Activated T-helper 1 cell treated with anti-CD3 and anti-CD28 coated beads, Interleukin-12 subunit alpha, Interleukin-12 subunit beta, Interleukin-2, Interleukin-4 antibody, amounts not matched to agents 30 ng/mL and 10 ng/mL and 1 ng/mL, durations not matched to agents 14 hours and 24 hours and 36 hours (primary cell): Measurements from ENCODE around the gene TNFSF8. TPM values are rescaled to one million over a fixed set of nuclear protein-coding genes. Genes with fewer than 3 reads are reported as not detected.

Experiments
- DNase-seq: peaks from one replicate; pipeline ENCODE4 v3.0.0; 2021; ENCODE audit warnings: low spot score
- H3K27ac Mint-ChIP-seq: one replicate; pipeline ENCODE4 v1.8.0; 2021; ENCODE audit warnings: mild to moderate bottlenecking, mixed read lengths
- H3K27me3 Mint-ChIP-seq: one replicate; pipeline ENCODE4 v1.8.0; 2022; ENCODE audit warnings: mild to moderate bottlenecking, moderate library complexity, mixed read lengths; ENCODE audit not compliant: insufficient read depth
- H3K36me3 Mint-ChIP-seq: one replicate; pipeline ENCODE4 v1.8.0; 2021; ENCODE audit warnings: low read depth, mixed read lengths
- H3K4me1 Mint-ChIP-seq: one replicate; pipeline ENCODE4 v1.8.0; 2021; ENCODE audit warnings: low read depth, mixed read lengths
- H3K4me3 Mint-ChIP-seq: one replicate; pipeline ENCODE4 v1.8.0; 2021; ENCODE audit warnings: mild to moderate bottlenecking, moderate library complexity, mixed read lengths
- H3K9me3 Mint-ChIP-seq: one replicate; pipeline ENCODE4 v1.8.0; 2021; ENCODE audit warnings: mixed read lengths
- intact Hi-C: fragments of 100-400 bp; cut with micrococcal nuclease; formaldehyde crosslinking; loops from one replicate; pipeline ENCODE4 v1.15.1; 2024
- total RNA-seq: library from RNA; stranded (reverse); gene quantifications from 2 replicates; pipeline ENCODE4 v1.2.3, GENCODE V29; 2022

TNFSF8 gene
- total RNA-seq, 1 donor from 2014 or later, result 200 TPM

- peaks cover 49% of the 10 kb centered on the region for H3K36me3 Mint-ChIP-seq
- no peaks in the 10 kb centered on the region for H3K9me3 Mint-ChIP-seq
- intact Hi-C loops, result loop anchor here (1.0 kb wide), 1 partner anchor 189 kb away; no protein-coding TSS in a partner anchor
- H3K4me3 Mint-ChIP-seq, result peak overlapping the region; percentile 95
- no peak for DNase-seq
- H3K27ac Mint-ChIP-seq, result peak overlapping the region; percentile 96
- no peaks in the 10 kb centered on the region for H3K27me3 Mint-ChIP-seq
- peaks cover 74% of the 10 kb centered on the region for H3K4me1 Mint-ChIP-seq
These were observed 1.7 kb downstream of the TNFSF8 start for GRCh38 chr9:114928671-114929070.

- Mint-ChIP-seq H3K4me1 (peaks cover 74% of the 10 kb centered on the region), H3K27me3 (no peaks in the 10 kb centered on the region), H3K36me3 (peaks cover 53% of the 10 kb centered on the region), H3K27ac (peak overlapping the region; percentile 96), H3K9me3 (peaks cover under 1% of the 10 kb centered on the region), H3K4me3 (peak overlapping the region; percentile 95)
- intact Hi-C loops, result no loop called here
- no peak for DNase-seq
These were observed 2.3 kb downstream of the TNFSF8 start for GRCh38 chr9:114928136-114928535.

- Mint-ChIP-seq H3K27ac (peak overlapping the region; percentile 30), H3K4me1 (peaks cover 75% of the 10 kb centered on the region), H3K36me3 (peaks cover 72% of the 10 kb centered on the region), H3K4me3 (peak overlapping the region; percentile 78), H3K27me3 (no peaks in the 10 kb centered on the region), H3K9me3 (peaks cover 3% of the 10 kb centered on the region)
- intact Hi-C loops, result loop anchor here (1.0 kb wide), 1 partner anchor 11 kb away; no protein-coding TSS in a partner anchor
- no peak for DNase-seq
These were observed 4.7 kb downstream of the TNFSF8 start for GRCh38 chr9:114925672-114926071.

- Mint-ChIP-seq H3K27ac (no peak overlapping the region), H3K36me3 (peaks cover 76% of the 10 kb centered on the region), H3K9me3 (peaks cover 3% of the 10 kb centered on the region), H3K4me3 (peak overlapping the region; percentile 69), H3K27me3 (no peaks in the 10 kb centered on the region), H3K4me1 (peaks cover 75% of the 10 kb centered on the region)
- no peak for DNase-seq
- intact Hi-C loops, result loop anchor here (1.0 kb wide), 1 partner anchor 11 kb away; no protein-coding TSS in a partner anchor
These were observed 5.4 kb downstream of the TNFSF8 start for GRCh38 chr9:114925039-114925438.

GRCh38 chr9:114924327-114924726 is 6.1 kb downstream of the TNFSF8 start:
- peaks cover 82% of the 10 kb centered on the region for H3K4me1 Mint-ChIP-seq
- H3K27ac Mint-ChIP-seq, result no peak overlapping the region
- peak overlapping the region; percentile 69 for H3K4me3 Mint-ChIP-seq
- peaks cover 3% of the 10 kb centered on the region for H3K9me3 Mint-ChIP-seq
- intact Hi-C loops, result loop anchor here (5.0 kb wide), 2 partner anchors 33 to 337 kb away; partner anchors contain the start of gene ATP6V1G1
- H3K27me3 Mint-ChIP-seq, result no peaks in the 10 kb centered on the region
- peaks cover 80% of the 10 kb centered on the region for H3K36me3 Mint-ChIP-seq
- no peak for DNase-seq

- Mint-ChIP-seq H3K36me3 (peaks cover 78% of the 10 kb centered on the region), H3K4me3 (peak overlapping the region; percentile 32), H3K27me3 (no peaks in the 10 kb centered on the region), H3K27ac (no peak overlapping the region), H3K4me1 (peaks cover 86% of the 10 kb centered on the region), H3K9me3 (peaks cover 3% of the 10 kb centered on the region)
- DNase-seq, result no peak
- intact Hi-C loops, result loop anchor here (5.0 kb wide), 2 partner anchors 33 to 337 kb away; partner anchors contain the start of gene ATP6V1G1
These were observed 6.5 kb downstream of the TNFSF8 start for GRCh38 chr9:114923918-114924317.

- DNase-seq, result no peak
- peak overlapping the region; percentile 82 for H3K27ac Mint-ChIP-seq
- peak overlapping the region; percentile 63 for H3K4me3 Mint-ChIP-seq
- peaks cover 85% of the 10 kb centered on the region for H3K36me3 Mint-ChIP-seq
- intact Hi-C loops, result loop anchor here (5.0 kb wide), 2 partner anchors 36 to 334 kb away; partner anchors contain the start of gene ATP6V1G1
- H3K4me1 Mint-ChIP-seq, result peaks cover 93% of the 10 kb centered on the region
- no peaks in the 10 kb centered on the region for H3K27me3 Mint-ChIP-seq
- peaks cover 3% of the 10 kb centered on the region for H3K9me3 Mint-ChIP-seq
These were observed 9.2 kb downstream of the TNFSF8 start for GRCh38 chr9:114921171-114921570.

GRCh38 chr9:114919611-114920010 is 10.8 kb downstream of the TNFSF8 start:
- no peak for DNase-seq
- Mint-ChIP-seq H3K27ac (peak overlapping the region; percentile 64), H3K27me3 (no peaks in the 10 kb centered on the region), H3K36me3 (peaks cover 88% of the 10 kb centered on the region), H3K4me1 (peaks cover 94% of the 10 kb centered on the region), H3K4me3 (peak overlapping the region; percentile 63), H3K9me3 (peaks cover 3% of the 10 kb centered on the region)
- intact Hi-C loops, result loop anchor here (1.0 to 5.0 kb wide), 5 partner anchors 11 to 332 kb away; partner anchors contain the start of genes ATP6V1G1 and TNFSF8

GRCh38 chr9:114916481-114916880 is 13.9 kb downstream of the TNFSF8 start:
- H3K27me3 Mint-ChIP-seq, result no peaks in the 10 kb centered on the region
- H3K4me1 Mint-ChIP-seq, result peaks cover 97% of the 10 kb centered on the region
- H3K27ac Mint-ChIP-seq, result peak overlapping the region; percentile 19
- H3K4me3 Mint-ChIP-seq, result no peak overlapping the region
- DNase-seq, result no peak
- no peaks in the 10 kb centered on the region for H3K9me3 Mint-ChIP-seq
- intact Hi-C loops, result no loop called here
- peaks cover 88% of the 10 kb centered on the region for H3K36me3 Mint-ChIP-seq

GRCh38 chr9:114914139-114914538 is 16.3 kb downstream of the TNFSF8 start:
- intact Hi-C loops, result loop anchor here (1.0 kb wide), 1 partner anchor 11 kb away; no protein-coding TSS in a partner anchor
- H3K27me3 Mint-ChIP-seq, result no peaks in the 10 kb centered on the region

GRCh38 chr9:114913656-114914055 is 16.7 kb downstream of the TNFSF8 start:
- H3K4me3 Mint-ChIP-seq, result peak overlapping the region; percentile 25
- intact Hi-C loops, result loop anchor here (1.0 kb wide), 1 partner anchor 12 kb away; no protein-coding TSS in a partner anchor

More at GRCh38 chr9:114914139-114914538, 16.3 kb downstream of the TNFSF8 start:
- no peaks in the 10 kb centered on the region for H3K9me3 Mint-ChIP-seq
- H3K4me3 Mint-ChIP-seq, result no peak overlapping the region
- peaks cover 91% of the 10 kb centered on the region for H3K36me3 Mint-ChIP-seq
- peak overlapping the region; percentile 70 for H3K27ac Mint-ChIP-seq
- peaks cover 97% of the 10 kb centered on the region for H3K4me1 Mint-ChIP-seq
- no peak for DNase-seq

GRCh38 chr9:114913217-114913616 is 17.2 kb downstream of the TNFSF8 start:
- intact Hi-C loops, result no loop called here
- no peak for DNase-seq
- H3K4me3 Mint-ChIP-seq, result no peak overlapping the region
- no peaks in the 10 kb centered on the region for H3K9me3 Mint-ChIP-seq
- H3K36me3 Mint-ChIP-seq, result peaks cover 96% of the 10 kb centered on the region
- peaks cover 100% of the 10 kb centered on the region for H3K4me1 Mint-ChIP-seq
- peak overlapping the region; percentile 70 for H3K27ac Mint-ChIP-seq
- no peaks in the 10 kb centered on the region for H3K27me3 Mint-ChIP-seq

More at GRCh38 chr9:114913656-114914055, 16.7 kb downstream of the TNFSF8 start:
- Mint-ChIP-seq H3K4me1 (peaks cover 98% of the 10 kb centered on the region), H3K27me3 (no peaks in the 10 kb centered on the region), H3K9me3 (no peaks in the 10 kb centered on the region), H3K27ac (peak overlapping the region; percentile 70), H3K36me3 (peaks cover 94% of the 10 kb centered on the region)
- no peak for DNase-seq

GRCh38 chr9:114911167-114911821 is 19.1 kb downstream of the TNFSF8 start:
- DNase-seq, result no peak
- Mint-ChIP-seq H3K4me3 (no peak overlapping the region), H3K27me3 (no peaks in the 10 kb centered on the region), H3K9me3 (no peaks in the 10 kb centered on the region), H3K27ac (peak overlapping the region; percentile 97), H3K36me3 (peaks cover 87% of the 10 kb centered on the region), H3K4me1 (peaks cover 98% of the 10 kb centered on the region)
- intact Hi-C loops, result no loop called here
